Gastroesophageal sphincter (tissue), 4 donors: ENCODE data around the gene ADAMTS12. TPM values are rescaled to one million over a fixed set of nuclear protein-coding genes. Genes with fewer than 3 reads are reported as not detected.

Experiments used
- ATAC-seq: fragments of 150-250 bp; one replicate; pipeline ENCODE4 v1.9.1; 2016; ENCODE audit warnings: mild to moderate bottlenecking, moderate library complexity
- H3K27ac ChIP-seq, 4 donors: fragments of 200-600 bp; sonication (generic) in 3 of 4; 1 replicate in 3 of 4; 2 replicates in 1 of 4; pipeline ENCODE4 v1.5.1; 2016 to 2019
- H3K27me3 ChIP-seq: fragments of 200-600 bp; sonication (generic); one replicate; pipeline ENCODE4 v1.5.1; 2019
- H3K36me3 ChIP-seq, 2 donors: fragments of 200-600 bp; sonication (generic); one replicate each; pipeline ENCODE4 v1.5.1; 2019; ENCODE audit warnings: control low read depth in 1 of 2
- H3K4me1 ChIP-seq, 3 donors: fragments of 200-600 bp; sonication (generic); 1 replicate in 2 of 3; 2 replicates in 1 of 3; pipeline ENCODE4 v1.5.1; 2016 to 2019; ENCODE audit warnings: control low read depth in 2 of 3
- H3K4me3 ChIP-seq, 2 donors: fragments of 200-600 bp; sonication (generic); one replicate each; pipeline ENCODE4 v1.5.1; 2019; ENCODE audit warnings: mild to moderate bottlenecking in 1 of 2, moderate library complexity in 1 of 2
- H3K9me3 ChIP-seq, 3 donors: fragments of 200-600 bp; sonication (generic); one replicate each; pipeline ENCODE4 v1.5.1; 2017 to 2019; ENCODE audit warnings: control low read depth in 2 of 3
- CTCF ChIP-seq, 4 experiments: fragments of 200-600 bp in 2 of 4; fragments of 450-650 bp in 2 of 4; sonication (generic) in 1 of 4; IDR thresholded peaks; one replicate each; pipeline ENCODE4 v1.5.1; 2017 to 2019; ENCODE audit warnings: antibody characterized with exemption in 4 of 4, mild to moderate bottlenecking in 2 of 4, moderate library complexity in 2 of 4
- EP300 ChIP-seq: sonication (generic); formaldehyde crosslinking; IDR thresholded peaks from one replicate; pipeline ENCODE4 v1.6.1; 2017; ENCODE audit warnings: antibody characterized with exemption, mild to moderate bottlenecking
- POLR2A ChIP-seq, 2 donors: fragments of 450-650 bp; IDR thresholded peaks; one replicate each; pipeline ENCODE4 v1.6.1; 2017; ENCODE audit warnings: antibody characterized with exemption in 2 of 2, mild to moderate bottlenecking in 2 of 2, moderate library complexity in 1 of 2
- POLR2AphosphoS5 ChIP-seq: sonication (generic); formaldehyde crosslinking; IDR thresholded peaks from one replicate; pipeline ENCODE4 v1.6.1; 2017; ENCODE audit warnings: antibody characterized with exemption
- WGBS, 2 donors: methylation state at CpG; one replicate each; pipeline ENCODE4 v1.1.5; 2018; ENCODE audit warnings: low coverage in 1 of 2; 5-methylcytosine and 5-hydroxymethylcytosine counted together
- total RNA-seq, 4 donors: library from RNA; depleted of rRNA; stranded (reverse); fragments of >200 nt; gene quantifications; one replicate each; pipeline ENCODE4 v1.1.0, GENCODE V29; 2016

ADAMTS12 gene
- total RNA-seq, 4 donors from 2014 or later, result 2.6 to 6.5 (median 5.2) TPM

DNA sequence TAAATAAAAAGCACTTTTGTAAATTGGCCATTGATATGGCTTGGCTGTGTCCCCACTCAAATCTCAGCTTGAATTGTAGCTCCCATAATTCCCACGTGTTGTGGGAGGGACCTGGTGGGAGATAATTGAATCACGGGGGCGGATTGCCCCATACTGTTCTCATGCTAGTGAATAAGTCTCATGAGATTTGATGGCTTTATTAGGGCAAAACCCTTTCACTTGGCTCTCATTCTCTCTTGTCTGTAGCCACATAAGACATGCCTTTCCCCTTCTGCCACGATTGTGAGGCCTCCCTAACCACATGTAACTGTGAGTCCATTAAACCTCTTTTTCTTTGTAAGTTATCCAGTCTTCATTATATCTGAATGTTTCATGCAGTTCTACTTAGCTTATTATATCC, 297.8 kb downstream of the ADAMTS12 start:
- no peaks in the 10 kb centered on the region for H3K9me3 ChIP-seq
- no peaks in the 10 kb centered on the region for H3K27me3 ChIP-seq
- no peak for ATAC-seq
- no peaks in the 10 kb centered on the region for H3K4me1 ChIP-seq
- no peak for TF ChIP-seq POLR2A (IDR thresholded peaks at IDR 0.05)
- TF ChIP-seq POLR2AphosphoS5, result no peak
- TF ChIP-seq EP300, result no peak
- no peak for TF ChIP-seq CTCF (IDR thresholded peaks at IDR 0.05)
- no peak overlapping the region for H3K4me3 ChIP-seq
- 71 to 82% methylated on average over 2 to 4 of the region's 4 CpGs for WGBS, 2 donors
- no peaks in the 10 kb centered on the region for H3K36me3 ChIP-seq
- no peak overlapping the region for H3K27ac ChIP-seq

DNA sequence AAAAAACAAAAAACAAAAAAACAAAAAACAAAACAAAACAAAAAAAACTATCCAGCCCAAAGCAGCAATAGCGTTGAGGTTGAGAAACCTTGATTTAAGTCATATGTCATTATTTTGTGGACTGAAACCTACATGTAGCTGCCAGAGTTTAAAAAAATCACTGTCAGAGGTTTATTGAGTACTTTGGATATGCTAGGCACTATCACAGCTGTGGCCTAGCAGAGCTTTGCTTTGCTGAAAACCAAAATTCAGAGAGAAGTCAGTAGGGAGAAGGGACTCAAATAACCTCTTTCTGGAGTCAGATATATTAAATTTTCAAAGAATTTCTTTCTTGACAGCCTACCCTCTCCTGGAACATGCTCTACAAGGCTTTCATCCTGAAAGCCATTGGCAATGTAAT, 299.5 kb downstream of the ADAMTS12 start:
- Histone ChIP-seq H3K36me3 (peaks cover 0 to 3% of the 10 kb centered on the region in 2 donors), H3K27me3 (no peaks in the 10 kb centered on the region), H3K4me3 (no peak overlapping the region), H3K4me1 (no peaks in the 10 kb centered on the region), H3K27ac (no peak overlapping the region), H3K9me3 (no peaks in the 10 kb centered on the region)
- no peak for ATAC-seq
- 62 to 86% methylated on average over 1 of the region's 1 CpG for WGBS, 2 donors
- no peak for TF ChIP-seq CTCF (IDR thresholded peaks at IDR 0.05)
- no peak for TF ChIP-seq POLR2AphosphoS5
- TF ChIP-seq EP300, result no peak
- TF ChIP-seq POLR2A (IDR thresholded peaks at IDR 0.05), result no peak

DNA sequence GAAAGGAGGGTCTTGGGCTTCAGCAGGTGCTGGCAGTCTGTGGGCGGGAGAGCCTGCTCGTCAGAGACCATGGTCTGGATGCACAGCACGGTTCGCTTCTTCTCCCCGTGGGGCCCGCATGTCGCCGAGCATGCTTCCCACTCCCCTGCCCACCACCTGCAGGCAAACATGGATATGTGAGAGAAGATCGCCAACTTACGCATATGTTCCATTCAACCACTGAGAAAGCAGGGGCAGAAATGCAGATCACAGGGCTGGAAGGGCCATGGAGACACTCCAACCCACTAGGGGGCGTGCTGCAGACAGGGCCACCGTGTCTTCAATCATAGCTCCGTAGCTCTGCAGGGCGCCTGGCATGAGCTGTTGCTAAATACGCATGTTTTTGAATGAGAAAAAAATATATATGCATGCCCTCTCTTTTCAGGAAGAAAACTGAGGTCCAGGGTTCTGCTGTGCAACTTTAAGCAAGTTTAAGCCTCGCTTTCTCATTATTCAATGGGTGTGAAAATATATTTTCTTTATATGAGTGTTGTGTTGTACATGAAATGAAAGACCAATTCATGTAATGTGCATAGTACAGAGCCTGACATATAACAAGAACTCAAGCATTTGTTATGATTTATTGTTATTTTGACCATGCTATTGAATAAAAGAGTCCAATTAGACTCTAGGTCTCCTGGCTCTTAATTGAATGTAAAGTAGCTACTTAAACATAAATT, 303.0 kb downstream of the ADAMTS12 start:
- no peaks in the 10 kb centered on the region for H3K27me3 ChIP-seq
- WGBS, 2 donors, result 72 to 90% methylated on average over 2 to 6 of the region's 16 CpGs
- no peak overlapping the region for H3K4me3 ChIP-seq
- peaks cover 0 to 3% of the 10 kb centered on the region in 2 donors for H3K36me3 ChIP-seq
- H3K9me3 ChIP-seq, result no peaks in the 10 kb centered on the region
- ATAC-seq, result no peak
- peak in 1 of 4 experiments; percentile 39 for TF ChIP-seq CTCF (IDR thresholded peaks at IDR 0.05)
- no peak for TF ChIP-seq EP300
- H3K4me1 ChIP-seq, result no peaks in the 10 kb centered on the region
- no peak overlapping the region for H3K27ac ChIP-seq

DNA sequence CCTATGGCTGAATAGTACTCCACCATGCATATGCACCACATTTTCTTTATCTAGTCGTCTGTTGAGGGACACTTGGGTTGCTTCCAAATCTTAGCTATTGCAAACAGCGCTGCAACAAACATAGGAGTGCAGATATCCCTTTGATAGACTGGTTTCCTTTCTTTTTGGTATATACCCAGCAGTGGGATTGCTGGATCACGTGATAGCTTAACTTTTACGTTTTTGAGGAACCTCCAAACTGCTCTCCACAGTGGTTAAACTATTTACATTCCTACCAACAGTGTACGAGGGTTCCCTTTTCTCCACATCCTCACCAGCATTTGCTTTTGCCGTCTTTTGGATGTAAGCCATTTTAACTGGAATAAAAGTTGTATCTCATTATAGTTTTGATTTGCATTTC, 308.5 kb downstream of the ADAMTS12 start:
- H3K27ac ChIP-seq, result no peak overlapping the region
- no peaks in the 10 kb centered on the region for H3K9me3 ChIP-seq
- H3K4me1 ChIP-seq, result no peaks in the 10 kb centered on the region
- no peak for TF ChIP-seq CTCF (IDR thresholded peaks at IDR 0.05)
- no peak for TF ChIP-seq EP300
- no peak for TF ChIP-seq POLR2AphosphoS5
- TF ChIP-seq POLR2A (IDR thresholded peaks at IDR 0.05), result no peak
- no peaks in the 10 kb centered on the region for H3K27me3 ChIP-seq
- no peaks in the 10 kb centered on the region for H3K36me3 ChIP-seq
- no peak overlapping the region for H3K4me3 ChIP-seq
- 69 to 80% methylated on average over 2 to 6 of the region's 6 CpGs for WGBS, 2 donors
- ATAC-seq, result no peak

DNA sequence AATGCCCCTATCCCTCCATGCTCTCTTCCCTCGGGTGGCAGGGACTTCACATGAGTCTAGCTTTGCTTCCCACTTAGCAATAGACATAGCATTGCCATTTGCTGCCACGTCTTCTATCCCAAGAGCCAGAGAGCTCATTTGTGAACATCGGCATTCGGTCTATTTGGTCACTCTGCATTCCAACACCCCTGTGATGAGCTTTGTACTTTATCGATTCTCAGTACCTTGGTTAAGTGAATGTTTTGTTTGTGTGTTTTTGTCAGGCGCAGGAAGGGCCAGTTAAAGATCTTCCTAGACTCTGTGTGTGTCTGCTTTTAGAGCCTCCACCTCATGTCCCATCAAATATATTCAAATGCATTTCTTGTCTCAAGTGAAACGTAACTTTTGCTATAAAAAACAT, 309.4 kb downstream of the ADAMTS12 start:
- Histone ChIP-seq H3K36me3 (no peaks in the 10 kb centered on the region), H3K4me1 (no peaks in the 10 kb centered on the region), H3K9me3 (no peaks in the 10 kb centered on the region), H3K27me3 (no peaks in the 10 kb centered on the region), H3K27ac (no peak overlapping the region), H3K4me3 (no peak overlapping the region)
- ATAC-seq, result no peak
- TF ChIP-seq CTCF (IDR thresholded peaks at IDR 0.05) (no peak), EP300 (no peak), POLR2AphosphoS5 (no peak), POLR2A (IDR thresholded peaks at IDR 0.05) (no peak)
- WGBS, 2 donors, result 86 to 89% methylated on average over 7 of the region's 7 CpGs
